Uterus (tissue), 4 donors: ENCODE data around the gene CHRNA10. TPM values are rescaled to one million over a fixed set of nuclear protein-coding genes. Genes with fewer than 3 reads are reported as not detected.

Source experiments
- DNase-seq, 2 donors: peaks; one replicate each; pipeline ENCODE4 v3.0.0-alpha.2; 2019 to 2020
- H3K27ac ChIP-seq, 2 donors: fragments of 200-600 bp; sonication (generic); 1 replicate in 1 of 2; 2 replicates in 1 of 2; pipeline ENCODE4 v1.5.1; 2016 to 2018
- H3K27me3 ChIP-seq, 2 donors: fragments of 200-600 bp; sonication (generic); one replicate each; pipeline ENCODE4 v1.5.1; 2018 to 2019; ENCODE audit warnings: control low read depth in 1 of 2
- H3K36me3 ChIP-seq, 2 donors: fragments of 200-600 bp; sonication (generic); one replicate each; pipeline ENCODE4 v1.5.1; 2019; ENCODE audit warnings: control low read depth in 1 of 2
- H3K4me1 ChIP-seq, 2 donors: fragments of 200-600 bp; sonication (generic); one replicate each; pipeline ENCODE4 v1.5.1; 2018 to 2019; ENCODE audit warnings: control low read depth in 1 of 2
- H3K4me3 ChIP-seq, 2 donors: fragments of 200-600 bp; sonication (generic); 1 replicate in 1 of 2; 2 replicates in 1 of 2; pipeline ENCODE4 v1.5.1; 2018 to 2019; ENCODE audit warnings: mild to moderate bottlenecking in 1 of 2
- H3K9me3 ChIP-seq, 2 donors: fragments of 200-600 bp; sonication (generic); one replicate each; pipeline ENCODE4 v1.5.1; 2019; ENCODE audit warnings: control low read depth in 1 of 2
- CTCF ChIP-seq, 4 experiments: fragments of 200-600 bp in 2 of 4; fragments of 450-650 bp in 2 of 4; sonication (generic) in 2 of 4; IDR thresholded peaks; one replicate each; pipeline ENCODE4 v1.5.1; 2016 to 2019; ENCODE audit warnings: antibody characterized with exemption in 4 of 4, mild to moderate bottlenecking in 2 of 4, moderate library complexity in 1 of 4
- POLR2A ChIP-seq, 2 donors: fragments of 450-650 bp; IDR thresholded peaks; one replicate each; pipeline ENCODE4 v1.6.1; 2016; ENCODE audit warnings: antibody characterized with exemption in 2 of 2, mild to moderate bottlenecking in 1 of 2, moderate library complexity in 1 of 2
- intact Hi-C: fragments of 100-400 bp; cut with DNase I; formaldehyde crosslinking; loops from one replicate; pipeline ENCODE4 v1.15.1; 2023; ENCODE audit warnings: low total_unique reads
- total RNA-seq, 4 donors: library from RNA; depleted of rRNA in 3 of 4; stranded (reverse); fragments of >200 nt in 3 of 4; gene quantifications; one replicate each; pipeline versions ENCODE4 v1.1.0 to v1.2.4, GENCODE V29; 2014 to 2023
- donor health status: DM: yes; HTN: yes; CAD: no.

The CHRNA10 gene
- total RNA-seq, 4 donors from 2014 or later: 0.76 to 2.2 TPM; not detected in 2

- Histone ChIP-seq H3K27me3 (no peaks in the 10 kb centered on the region), H3K9me3 (no peaks in the 10 kb centered on the region), H3K36me3 (no peaks in the 10 kb centered on the region), H3K27ac (no peak overlapping the region), H3K4me1 (no peaks in the 10 kb centered on the region), H3K4me3 (no peak overlapping the region)
- intact Hi-C loops: no loop called here
- TF ChIP-seq CTCF (IDR thresholded peaks at IDR 0.05): no peak
- no peak for TF ChIP-seq POLR2A (IDR thresholded peaks at IDR 0.05)
- DNase-seq: no peak
Observed at GRCh38 chr11:3626250-3626960, 44.8 kb downstream of the CHRNA10 start.

GRCh38 chr11:3623767-3624458, 47.3 kb downstream of the CHRNA10 start:
- H3K9me3 ChIP-seq: no peaks in the 10 kb centered on the region
- no peak overlapping the region for H3K27ac ChIP-seq
- no peak for DNase-seq
- H3K27me3 ChIP-seq: no peaks in the 10 kb centered on the region
- no peak overlapping the region for H3K4me3 ChIP-seq
- no peaks in the 10 kb centered on the region for H3K36me3 ChIP-seq
- intact Hi-C loops: no loop called here
- TF ChIP-seq CTCF (IDR thresholded peaks at IDR 0.05) (no peak), POLR2A (IDR thresholded peaks at IDR 0.05) (no peak)
- no peaks in the 10 kb centered on the region for H3K4me1 ChIP-seq

- Histone ChIP-seq H3K27ac (no peak overlapping the region), H3K36me3 (no peaks in the 10 kb centered on the region), H3K4me1 (no peaks in the 10 kb centered on the region), H3K27me3 (no peaks in the 10 kb centered on the region), H3K9me3 (no peaks in the 10 kb centered on the region), H3K4me3 (no peak overlapping the region)
- intact Hi-C loops: no loop called here
- TF ChIP-seq CTCF (IDR thresholded peaks at IDR 0.05): no peak
- no peak for TF ChIP-seq POLR2A (IDR thresholded peaks at IDR 0.05)
- DNase-seq: no peak
Observed at GRCh38 chr11:3623121-3623520, 48.1 kb downstream of the CHRNA10 start.

- TF ChIP-seq POLR2A (IDR thresholded peaks at IDR 0.05) (no peak), CTCF (IDR thresholded peaks at IDR 0.05) (no peak)
Observed at GRCh38 chr11:3622521-3622920, 48.7 kb downstream of the CHRNA10 start.

GRCh38 chr11:3617990-3618389, 53.2 kb downstream of the CHRNA10 start:
- DNase-seq: no peak
- TF ChIP-seq POLR2A (IDR thresholded peaks at IDR 0.05): no peak
- no peak for TF ChIP-seq CTCF (IDR thresholded peaks at IDR 0.05)
- Histone ChIP-seq H3K9me3 (no peaks in the 10 kb centered on the region), H3K36me3 (no peaks in the 10 kb centered on the region), H3K27me3 (no peaks in the 10 kb centered on the region), H3K4me3 (no peak overlapping the region), H3K27ac (no peak overlapping the region), H3K4me1 (no peaks in the 10 kb centered on the region)
- intact Hi-C loops: no loop called here

More at GRCh38 chr11:3622521-3622920, 48.7 kb downstream of the CHRNA10 start:
- intact Hi-C loops: no loop called here
- H3K27me3 ChIP-seq: no peaks in the 10 kb centered on the region
- no peak for DNase-seq
- H3K4me1 ChIP-seq: no peaks in the 10 kb centered on the region
- no peaks in the 10 kb centered on the region for H3K36me3 ChIP-seq
- H3K4me3 ChIP-seq: no peak overlapping the region
- no peaks in the 10 kb centered on the region for H3K9me3 ChIP-seq
- H3K27ac ChIP-seq: no peak overlapping the region
